ENCODE results near the gene ABITRAM.
A peak's percentile ranks its signal among the peaks of the same experiment; 100 is the strongest.
"Not testable (repeated sequence)": the region's sequence is repeated elsewhere in the genome, so short reads cannot be mapped to it uniquely, and the experiment has no call there.

The ABITRAM gene, protein sequence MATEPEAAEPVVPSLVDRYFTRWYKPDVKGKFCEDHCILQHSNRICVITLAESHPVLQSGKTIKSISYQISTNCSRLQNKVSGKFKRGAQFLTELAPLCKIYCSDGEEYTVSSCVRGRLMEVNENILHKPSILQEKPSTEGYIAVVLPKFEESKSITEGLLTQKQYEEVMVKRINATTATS

DNA sequence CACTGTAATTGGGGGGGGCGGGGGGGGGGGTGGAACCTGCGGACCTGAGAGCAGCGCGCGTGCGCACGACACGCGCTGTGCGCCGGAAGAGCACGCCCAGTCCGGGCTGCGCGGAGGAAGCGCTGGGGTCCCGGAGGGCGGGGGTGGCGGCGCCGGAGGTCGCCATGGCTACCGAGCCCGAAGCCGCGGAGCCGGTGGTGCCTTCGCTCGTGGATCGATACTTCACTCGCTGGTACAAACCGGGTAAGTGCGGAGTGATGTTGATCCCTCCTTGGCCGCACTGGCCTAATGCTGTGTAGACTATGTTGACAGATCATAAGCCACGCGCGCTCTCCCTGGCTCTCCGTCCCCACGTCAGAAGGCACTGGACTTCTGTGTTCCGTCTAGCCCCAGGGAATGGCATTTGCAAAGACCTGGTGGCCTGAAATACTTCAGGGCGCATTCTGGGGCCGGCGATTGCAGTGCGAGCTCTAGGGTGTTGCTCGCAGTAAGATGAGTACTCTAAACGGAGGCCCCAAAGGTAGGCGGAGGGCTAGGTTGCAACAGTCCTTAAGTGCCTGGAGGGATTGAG lies at the start of gene ABITRAM:
Gene ABITRAM, plus strand, starts transcription at position 78 of the 571 bp plus-strand sequence. Its CDS starts 87 bp downstream, at position 165.
- DNase-seq (ENCODE audit: low spot score) = peak; percentile 89

DNA sequence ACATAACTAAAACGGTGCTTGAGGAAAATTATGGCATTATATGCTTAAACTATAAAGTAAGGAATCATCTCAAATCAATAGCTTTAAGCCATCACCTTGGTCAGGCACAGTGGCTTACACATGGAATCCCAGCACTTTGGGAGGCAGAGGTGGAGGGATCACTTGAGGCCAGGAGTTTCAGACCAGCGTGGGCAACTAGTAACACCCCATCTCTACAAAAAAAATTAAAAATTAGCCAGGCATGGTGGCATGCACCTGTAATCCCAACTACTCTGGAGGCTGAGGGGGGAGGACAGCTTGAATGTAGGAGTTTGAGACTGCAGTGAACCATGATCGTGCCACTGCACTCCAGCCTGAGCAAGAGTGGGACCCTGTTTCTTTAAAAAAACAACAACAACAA lies 49.5 kb upstream of the ABITRAM start:
- no peak for DNase-seq (ENCODE audit: low spot score)

DNA sequence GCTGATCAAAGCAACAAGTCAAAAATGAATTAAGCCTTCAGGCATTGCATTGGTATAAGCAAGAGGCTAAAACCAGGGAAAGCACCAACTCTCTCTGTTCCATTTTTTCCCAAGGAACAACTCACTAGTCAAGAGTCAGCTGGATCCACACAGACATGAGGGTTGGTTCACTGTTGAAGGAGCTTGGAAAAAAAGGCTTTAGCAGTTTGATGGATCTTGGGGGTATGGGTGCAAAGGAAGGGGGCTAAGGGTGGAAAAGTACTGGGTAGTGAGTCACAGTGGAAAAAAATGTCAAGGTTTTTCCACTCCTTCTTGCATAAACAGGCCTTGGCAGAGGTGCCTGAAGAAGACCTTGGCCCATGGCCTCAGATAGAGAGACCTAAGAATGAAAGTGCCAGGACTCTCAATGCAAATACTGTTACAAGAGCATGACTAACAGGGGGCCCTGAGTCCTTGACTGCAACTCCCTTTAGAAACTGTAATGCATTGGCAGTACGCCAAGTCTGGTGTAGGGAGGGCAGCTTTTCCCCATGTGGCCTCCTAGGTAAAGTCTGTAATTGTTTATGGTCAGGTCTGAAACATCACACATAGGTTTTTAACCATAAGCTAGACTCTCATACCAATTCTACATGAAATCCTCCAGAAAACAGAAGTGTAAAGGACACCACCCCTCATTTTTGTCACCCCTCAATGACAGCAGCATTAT lies 48.4 kb upstream of the ABITRAM start:
- DNase-seq (ENCODE audit: low spot score) = peak; percentile 31

DNA sequence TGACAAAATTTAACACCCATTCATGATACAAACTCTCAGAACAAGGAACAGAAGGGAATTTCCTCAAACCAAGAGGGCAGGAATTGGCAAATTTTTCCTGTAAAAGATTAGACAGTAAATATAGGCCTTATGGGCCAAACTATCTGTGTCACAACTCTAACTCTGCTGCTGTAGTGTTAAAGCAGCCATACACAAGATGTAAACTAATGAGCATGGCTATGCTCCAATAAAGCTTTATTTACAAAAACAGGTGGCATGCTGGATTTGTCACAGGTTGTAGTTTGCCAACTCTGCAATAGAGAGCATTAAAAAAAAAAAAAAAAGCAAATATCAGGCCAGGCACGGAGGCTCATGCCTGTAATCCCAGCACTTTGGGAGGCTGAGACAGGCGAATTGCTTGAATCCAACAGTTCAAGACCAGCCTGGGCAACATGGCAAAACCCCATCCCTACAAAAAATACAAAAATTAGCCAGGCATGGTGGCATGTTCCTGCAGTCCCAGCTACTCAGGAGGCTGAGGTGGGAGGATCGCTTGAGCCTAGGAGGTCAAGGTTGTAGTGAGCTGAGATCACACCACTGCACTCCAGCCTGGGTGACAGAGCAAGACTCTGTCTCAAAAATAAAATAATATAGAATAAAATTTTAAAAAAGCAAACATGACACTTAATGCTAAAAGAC lies 47.5 kb upstream of the ABITRAM start:
- not testable (repeated sequence) for DNase-seq (ENCODE audit: low spot score)

DNA sequence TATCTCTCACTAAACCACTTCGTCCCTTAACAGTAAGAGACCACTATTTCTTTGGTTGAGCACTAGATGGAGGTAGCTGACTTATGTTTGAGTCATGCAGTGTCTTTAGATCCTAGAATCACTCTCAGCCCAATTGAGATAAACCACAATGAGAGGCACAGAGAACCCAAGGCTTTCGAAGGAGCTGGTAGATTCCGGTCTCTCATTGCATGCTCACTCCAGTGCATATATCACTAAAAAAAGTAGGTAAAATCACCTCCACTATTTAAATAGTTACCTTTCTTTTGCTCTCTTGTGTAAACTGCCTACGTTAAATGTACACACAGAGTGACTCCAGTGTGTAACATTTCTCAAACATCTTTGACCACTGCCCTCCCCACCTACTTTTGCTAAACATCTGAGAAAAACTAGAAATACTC lies 44.5 kb upstream of the ABITRAM start:
- peak; percentile 11 for DNase-seq (ENCODE audit: low spot score)

DNA sequence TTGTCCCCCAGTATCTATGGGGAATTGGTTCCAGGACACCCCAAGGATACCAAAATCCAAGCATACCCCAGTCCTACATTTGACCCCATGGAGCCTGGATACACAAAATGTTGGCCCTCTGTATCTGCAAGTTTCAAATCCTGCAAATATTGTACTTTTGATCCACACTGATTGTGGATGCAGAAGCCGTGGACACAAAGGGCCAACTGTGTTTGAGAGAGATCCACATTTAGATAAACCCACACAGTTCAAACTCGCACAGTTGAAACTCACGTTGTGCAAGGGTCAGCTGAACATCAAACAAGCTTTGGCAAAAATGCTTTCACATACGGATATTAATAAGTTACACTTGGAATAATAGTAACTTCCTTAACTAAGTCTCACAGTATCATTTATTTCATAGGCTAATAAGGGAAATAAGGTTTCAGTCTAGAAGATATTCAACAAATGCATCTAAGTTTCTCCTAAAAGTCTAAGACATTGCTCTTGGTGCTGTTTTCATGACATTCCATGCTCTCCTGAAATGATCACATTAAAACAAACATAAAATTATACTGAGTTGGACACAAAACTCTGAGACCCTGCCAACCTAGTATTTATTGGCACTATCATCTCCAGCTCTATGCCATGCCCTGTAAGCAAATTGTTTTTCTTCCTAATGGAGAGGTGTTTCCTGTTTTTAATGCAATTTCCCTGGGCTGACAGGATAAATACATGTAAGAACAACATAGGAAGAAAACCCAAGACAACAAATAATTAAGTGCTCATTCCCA lies 39.8 kb upstream of the ABITRAM start:
- DNase-seq (ENCODE audit: low spot score) = no peak

DNA sequence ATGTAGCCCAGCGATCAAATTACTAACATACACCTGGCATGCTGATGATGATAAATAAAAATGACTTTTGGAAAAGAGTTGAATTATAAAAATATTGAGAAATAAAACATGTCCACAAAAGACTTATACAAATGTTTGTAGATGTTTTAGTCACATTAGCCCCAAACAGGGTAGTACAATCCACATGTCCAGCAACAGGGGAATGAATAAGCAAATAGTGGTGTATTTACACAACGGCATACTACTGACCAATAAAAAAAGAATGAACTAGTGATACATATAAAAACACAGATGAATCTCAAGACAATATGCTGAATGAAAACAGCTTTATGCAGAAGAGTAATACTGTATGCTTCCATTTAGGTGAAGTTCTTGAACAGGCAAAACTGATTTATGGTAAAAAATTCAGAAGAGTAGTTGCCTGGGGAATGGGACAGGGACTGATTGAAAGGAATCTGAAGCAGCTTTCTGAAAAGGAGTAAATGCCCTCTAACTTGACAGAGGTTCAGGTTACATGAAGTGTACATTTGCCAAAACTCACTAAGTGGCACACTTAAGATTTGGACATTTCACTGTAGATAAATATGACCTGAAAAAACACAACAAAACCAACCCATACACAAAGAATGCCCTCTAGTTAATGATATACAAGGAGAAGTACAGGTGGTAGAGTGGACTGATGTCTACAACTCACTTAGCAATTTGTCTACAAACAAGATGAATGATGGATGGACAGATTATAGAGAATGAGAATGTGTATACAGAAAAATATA lies 36.7 kb upstream of the ABITRAM start:
- no peak for DNase-seq (ENCODE audit: low spot score)

DNA sequence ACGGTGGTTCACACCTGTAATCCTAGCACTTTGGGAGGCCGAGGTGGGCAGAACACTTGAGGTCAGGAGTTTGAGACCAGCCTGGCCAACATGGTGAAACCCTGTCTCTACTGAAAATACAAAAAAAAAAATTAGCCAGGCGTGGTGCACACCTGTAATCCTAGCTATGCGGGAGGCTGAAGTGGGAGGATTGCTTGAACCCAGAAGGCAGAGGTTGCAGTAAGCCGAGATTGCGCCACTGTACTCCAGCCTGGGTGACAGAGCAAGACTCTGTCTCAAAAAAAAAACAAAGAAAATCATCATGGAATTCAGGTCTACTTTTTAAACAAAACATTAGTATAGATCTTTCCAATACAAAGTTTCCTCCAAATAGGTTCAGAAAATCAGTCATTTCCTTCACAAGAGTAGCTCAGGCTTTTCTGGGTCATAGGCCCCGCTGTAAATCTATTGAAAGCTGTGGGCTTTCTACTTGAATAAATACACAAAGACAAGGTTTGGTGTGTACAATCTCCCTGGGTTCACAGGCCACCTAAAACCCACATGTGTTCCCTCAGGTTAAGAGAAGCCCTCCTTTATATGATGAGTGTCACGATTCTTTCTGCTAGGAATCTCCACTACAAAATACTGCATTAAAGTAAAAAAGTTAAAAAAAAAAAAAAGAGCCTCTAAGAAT lies 35.0 kb upstream of the ABITRAM start:
- DNase-seq (ENCODE audit: low spot score) = not testable (repeated sequence)

DNA sequence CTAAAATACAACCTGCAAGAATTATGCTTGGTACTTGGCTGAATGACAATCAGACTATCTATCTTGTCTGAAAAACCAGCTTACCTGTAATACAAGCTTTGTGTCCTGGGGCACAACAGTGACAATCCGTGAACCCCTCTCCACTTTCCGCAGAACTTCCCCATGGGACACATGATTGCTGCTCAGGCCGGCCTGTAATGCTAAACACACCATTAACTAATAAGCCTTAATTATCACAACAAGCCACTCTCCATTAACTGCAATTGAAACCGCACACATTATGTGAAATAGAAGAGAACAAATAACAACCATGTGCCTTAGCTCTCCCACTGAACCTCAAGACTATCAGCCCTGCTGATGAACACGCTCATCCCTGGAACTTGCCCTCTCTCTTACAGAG lies 34.0 kb upstream of the ABITRAM start:
- DNase-seq (ENCODE audit: low spot score) = no peak

DNA sequence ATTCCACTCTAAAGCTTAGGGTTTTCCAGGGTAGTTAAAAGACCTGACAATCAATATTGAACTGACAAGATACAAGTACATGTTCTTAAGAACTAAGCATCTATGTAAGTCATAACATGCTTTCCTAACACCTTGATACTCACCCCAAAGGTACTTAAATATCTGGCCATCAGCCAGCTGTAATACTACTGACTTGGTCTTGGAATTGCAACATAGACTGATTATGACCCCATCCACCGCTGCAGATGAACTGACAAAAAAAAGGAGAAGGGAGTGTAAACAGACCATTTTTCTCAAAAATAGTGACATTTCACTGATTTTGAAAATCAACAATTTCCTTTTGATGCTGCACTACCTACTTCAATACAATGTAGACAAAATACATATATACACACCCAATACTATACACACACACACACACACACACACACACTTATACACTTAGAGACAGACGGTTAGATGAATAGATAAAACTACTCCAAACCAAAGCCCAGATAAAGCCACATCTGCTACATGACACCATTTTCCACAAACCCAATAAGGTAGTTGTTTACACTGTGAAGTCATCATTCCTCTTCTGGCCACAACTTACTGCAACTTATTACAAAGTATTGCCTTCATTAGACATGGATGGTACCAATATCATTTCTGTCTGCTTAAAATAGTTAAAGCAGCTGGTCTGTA lies 30.6 kb upstream of the ABITRAM start:
- DNase-seq (ENCODE audit: low spot score) = no peak

DNA sequence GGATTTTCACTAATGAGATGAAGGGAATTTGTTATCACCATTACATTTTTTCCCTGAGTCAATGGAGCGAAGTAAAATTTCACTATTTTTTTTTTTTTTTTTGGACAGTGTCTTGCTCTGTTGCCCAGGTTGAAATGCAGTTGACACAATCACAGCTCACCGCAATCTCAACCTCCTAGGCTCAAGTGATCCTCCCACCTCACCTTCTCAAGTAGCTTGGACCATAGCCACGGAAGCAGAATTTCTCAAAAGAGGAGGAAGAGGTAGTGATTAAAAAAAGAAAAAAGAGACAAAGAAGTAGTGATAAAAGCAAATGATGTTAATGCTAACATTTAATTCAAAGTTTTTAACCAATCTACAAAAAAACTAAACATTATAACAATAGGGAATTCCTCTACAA lies 30.0 kb upstream of the ABITRAM start:
- DNase-seq (ENCODE audit: low spot score) = no peak

DNA sequence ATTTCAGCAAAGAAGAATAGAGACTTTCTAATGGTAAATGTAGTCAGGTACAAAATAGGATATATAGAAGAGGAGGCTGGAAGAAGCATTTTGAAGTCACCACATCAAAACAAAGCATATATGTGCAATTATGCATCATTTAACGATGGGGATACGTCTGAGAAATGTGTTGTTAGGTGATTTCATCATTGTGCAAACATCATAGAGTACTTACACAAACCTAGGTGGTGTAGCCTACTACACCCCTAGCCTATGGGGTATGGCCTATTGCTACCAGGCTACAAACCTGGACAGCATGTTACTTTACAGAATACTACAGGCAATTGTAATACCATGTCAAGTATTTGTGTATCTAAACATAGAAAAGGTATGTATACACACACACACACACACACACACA lies 28.7 kb upstream of the ABITRAM start:
- DNase-seq (ENCODE audit: low spot score) = no peak

DNA sequence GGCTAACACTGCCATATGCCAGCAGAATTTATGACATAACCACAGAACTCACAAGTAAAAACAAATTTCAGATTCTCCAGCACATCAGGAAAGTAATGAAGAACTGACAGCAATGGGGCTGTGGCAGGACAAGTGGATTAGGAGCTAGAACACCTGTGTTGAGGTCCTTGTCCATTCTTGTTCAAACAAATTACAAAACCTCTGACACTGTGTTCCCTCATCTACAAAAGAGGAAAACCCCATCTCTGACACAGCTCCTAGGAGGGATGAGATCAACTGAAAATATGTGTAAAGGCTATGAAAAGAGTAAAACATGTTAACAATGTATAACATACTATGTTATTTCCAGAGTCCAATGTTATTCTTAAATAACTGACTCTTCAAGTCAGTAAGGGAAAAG lies 23.8 kb upstream of the ABITRAM start:
- DNase-seq (ENCODE audit: low spot score) = no peak

DNA sequence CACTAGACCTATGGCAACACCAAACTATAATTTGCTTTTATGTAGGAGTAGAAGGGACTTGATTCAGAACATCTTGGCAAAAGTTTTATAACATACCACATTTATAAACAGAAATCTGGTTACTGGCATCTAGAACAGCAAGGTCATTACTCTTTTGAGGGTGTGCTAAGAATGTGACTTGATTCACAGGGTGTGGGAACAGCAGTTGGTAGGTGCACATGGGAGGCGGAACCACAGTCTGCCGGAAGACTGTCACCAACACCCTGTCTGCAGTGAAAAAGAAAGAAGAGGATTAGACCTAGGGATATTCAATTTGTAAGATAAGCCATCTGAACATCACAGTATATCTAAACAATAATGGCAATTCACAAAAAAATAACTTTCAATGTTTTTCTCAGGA lies 23.3 kb upstream of the ABITRAM start:
- DNase-seq (ENCODE audit: low spot score) = no peak

DNA sequence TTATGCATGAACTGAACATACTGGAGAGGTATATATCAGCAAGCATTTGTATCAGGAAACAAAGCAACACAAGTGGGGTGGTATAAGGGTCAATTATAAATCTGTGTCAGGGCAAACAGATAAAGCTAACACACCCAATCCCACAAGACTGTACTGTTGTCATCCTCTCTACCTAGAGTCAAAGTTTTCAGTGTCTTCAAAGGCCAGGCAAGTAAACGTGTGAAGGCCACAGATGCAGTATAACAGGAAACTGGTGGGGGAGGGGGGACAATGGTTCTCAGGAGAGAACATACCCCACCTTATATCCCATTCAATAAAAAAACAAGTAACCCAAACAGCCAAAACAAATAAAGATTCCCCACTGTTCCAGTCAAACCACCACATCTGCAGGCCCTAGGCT lies 22.4 kb upstream of the ABITRAM start:
- no peak for DNase-seq (ENCODE audit: low spot score)

DNA sequence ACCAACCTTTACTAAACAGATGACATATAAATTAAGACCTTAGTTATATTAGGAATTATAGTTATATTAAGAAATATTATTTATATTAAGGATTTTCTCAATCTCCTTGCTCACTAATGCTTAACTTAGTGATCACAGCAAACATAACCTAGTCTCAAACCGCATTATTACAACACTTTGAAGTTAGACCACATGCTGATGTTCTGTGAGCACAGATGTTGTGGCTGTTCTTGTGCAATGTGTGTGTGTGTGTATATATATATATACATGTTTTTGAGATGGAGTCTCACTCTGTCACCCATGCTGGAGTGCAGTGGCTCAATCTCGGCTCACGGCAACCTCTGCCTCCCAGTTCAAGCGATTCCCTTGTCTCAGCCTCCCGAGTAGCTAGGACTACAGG lies 20.8 kb upstream of the ABITRAM start:
- no peak for DNase-seq (ENCODE audit: low spot score)

DNA sequence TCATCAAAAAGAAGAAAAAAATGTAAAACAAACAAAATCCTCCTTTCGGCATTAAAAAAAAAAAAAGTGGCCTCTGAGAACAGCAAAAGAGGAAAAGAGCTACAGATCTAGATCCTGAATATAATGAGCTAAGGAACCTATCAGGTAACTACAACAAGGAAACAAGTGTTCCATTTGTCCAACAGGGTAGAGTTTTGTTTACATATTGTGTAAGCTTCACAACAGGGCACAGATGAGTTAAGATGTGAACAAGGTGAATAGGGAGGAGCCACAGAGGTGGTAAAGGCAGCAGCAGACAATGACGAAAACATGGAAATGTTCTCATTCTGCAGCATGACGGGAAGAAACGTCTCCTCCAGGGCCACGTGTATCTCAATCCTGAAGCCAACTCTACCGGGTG lies 14.7 kb upstream of the ABITRAM start:
- no peak for DNase-seq (ENCODE audit: low spot score)

DNA sequence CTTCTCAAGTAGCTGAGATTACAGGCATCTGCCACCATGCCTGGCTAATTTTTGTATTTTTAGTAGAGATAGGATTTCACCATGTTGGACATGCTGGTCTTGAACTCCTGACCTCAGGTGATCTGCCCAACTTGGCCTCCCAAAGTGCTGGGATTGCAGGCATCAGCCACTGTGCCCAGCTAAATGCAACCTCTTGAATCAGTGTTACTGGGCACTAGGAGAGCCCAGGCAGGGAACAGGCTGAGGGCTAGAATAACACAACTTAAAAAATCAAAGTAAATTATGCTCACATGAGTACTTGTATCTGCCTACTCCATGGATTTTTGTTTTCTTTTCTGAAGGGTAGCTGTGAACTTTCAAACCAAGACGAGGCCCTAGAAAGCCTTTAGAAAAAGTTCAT lies 13.8 kb upstream of the ABITRAM start:
- DNase-seq (ENCODE audit: low spot score) = not testable (repeated sequence)

DNA sequence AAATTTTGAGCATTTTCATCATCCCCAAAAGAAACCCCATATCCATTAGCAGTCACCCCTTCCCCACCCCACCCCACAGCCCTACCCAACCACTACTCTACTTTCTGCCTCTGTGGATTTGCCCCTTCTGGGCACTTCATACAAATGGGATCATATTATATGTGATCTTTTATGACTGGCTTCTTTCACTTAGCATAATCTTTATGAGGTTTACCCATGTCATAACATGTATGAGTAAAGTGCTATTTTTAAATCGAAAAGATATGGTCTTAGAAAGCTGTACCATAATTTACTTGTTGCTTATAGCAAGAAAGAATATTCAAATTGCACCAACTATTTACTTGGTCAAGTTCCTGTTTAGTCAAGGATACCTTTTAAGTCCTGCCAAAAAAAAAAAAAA lies 13.0 kb upstream of the ABITRAM start:
- DNase-seq (ENCODE audit: low spot score) = no peak

DNA sequence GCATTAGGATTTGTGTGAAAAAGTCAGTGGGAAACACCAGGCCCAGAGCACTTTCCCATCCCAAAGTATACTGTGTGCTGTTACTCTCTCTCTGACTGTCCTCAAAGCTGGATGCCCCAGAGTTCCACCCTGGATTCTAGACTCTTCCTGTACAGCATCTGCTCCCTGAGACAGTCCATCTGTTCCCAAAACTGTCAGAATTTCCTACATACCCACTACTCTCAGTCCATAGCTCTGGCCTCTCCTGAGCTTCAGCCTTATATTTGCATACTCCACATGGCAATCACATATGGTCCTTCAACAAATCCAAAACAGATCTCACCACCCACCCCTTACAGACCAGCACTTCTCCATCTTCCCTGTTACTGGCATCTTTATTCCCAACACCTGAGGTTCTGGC lies 9.7 kb upstream of the ABITRAM start:
- no peak for DNase-seq (ENCODE audit: low spot score)

Measured in hepatic stellate cell (primary cell).